Inflammatory macrophage treated with lipopolysaccharide for 4 hours (primary cell): Measurements from ENCODE around the gene NR2C1.
"Not testable (repeated sequence)": the region's sequence is repeated elsewhere in the genome, so short reads cannot be mapped to it uniquely, and the experiment has no call there.

Experiments used
- DNase-seq: peaks from one replicate; pipeline ENCODE4 v3.0.0-alpha.2; 2020

NR2C1 gene

DNA sequence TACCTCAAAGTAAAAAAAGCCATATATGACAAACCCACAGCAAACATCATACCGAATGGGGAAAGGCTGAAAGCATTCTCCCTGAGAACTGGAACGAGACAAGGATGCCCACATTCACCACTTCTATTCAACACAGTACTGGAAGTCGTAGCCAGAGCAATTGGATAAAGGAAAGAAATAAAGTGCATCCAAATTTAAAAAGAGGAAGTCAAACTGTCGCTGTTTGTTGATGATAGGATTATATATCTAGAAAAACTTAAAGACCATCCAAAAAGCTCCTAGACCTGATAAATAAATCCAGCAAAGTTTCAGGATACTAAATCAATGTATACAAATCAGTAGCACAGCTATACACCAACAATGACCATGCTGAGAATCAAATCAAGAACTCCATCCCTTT lies 75.1 kb downstream of the NR2C1 start:
- DNase-seq: no peak

DNA sequence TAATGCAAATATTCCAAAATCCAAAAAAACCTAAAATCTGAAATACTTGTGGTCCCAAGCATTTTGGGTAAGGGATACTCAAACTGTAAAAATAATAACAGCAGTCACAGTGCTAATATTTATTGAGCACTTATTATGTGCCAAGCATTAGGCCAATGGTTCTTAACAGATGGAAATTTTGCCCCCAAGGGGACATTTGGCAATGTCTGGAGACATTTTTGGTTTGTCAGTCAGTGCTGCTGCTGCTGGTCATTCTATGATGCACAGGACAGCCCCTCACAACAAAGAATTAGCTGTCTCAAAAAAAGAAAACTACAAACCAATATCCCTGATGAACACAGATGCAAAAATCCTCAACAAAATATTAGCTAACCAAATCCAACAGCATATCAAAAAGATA lies 75.7 kb downstream of the NR2C1 start:
- DNase-seq: no peak

GRCh38 chr12:94997061-94997460 lies 76.4 kb downstream of the NR2C1 start:
- no peak for DNase-seq

DNA sequence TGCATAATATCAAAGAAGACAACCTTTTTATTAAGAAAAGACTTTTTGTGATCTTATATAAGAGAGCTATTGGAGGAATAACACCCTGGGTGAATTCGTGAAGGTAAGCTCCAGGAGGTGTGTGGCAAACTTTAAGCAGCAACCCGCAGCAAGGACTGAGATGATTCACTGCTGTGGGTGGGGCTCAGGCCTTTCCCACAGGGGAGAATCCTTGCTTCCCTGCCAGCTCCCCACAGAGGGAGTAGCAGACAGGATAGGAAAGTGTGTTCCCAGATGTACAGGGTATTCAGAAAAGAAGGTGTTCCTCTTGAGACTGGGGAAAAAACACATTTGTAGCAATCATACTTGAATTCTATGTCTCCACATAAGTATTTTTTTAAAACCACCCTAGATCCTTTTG lies 79.1 kb downstream of the NR2C1 start:
- DNase-seq: no peak

- DNase-seq: not testable (repeated sequence)
Observed at GRCh38 chr12:94993855-94994254, 79.6 kb downstream of the NR2C1 start.

GRCh38 chr12:94990222-94990621 lies 83.2 kb downstream of the NR2C1 start:
- no peak for DNase-seq

DNA sequence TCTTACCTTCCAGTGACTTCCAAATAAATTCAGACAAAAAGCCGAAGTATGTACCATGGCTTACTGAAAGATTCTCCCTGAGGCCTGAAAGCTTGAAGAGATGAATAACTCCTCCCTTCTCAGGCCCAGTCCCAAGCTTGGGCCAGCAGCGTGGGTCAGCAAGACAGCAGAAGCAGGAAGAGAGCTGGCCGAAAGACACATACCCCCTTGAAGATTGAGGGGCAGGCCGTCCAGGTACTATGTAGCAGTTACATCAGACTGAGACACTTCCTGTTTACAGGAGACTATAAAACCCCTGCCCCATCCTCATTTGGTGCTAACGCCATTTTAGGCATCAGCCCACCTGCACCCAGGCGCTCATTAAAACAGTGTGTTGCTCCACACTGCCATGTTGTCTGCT lies 84.9 kb downstream of the NR2C1 start:
- no peak for DNase-seq

DNA sequence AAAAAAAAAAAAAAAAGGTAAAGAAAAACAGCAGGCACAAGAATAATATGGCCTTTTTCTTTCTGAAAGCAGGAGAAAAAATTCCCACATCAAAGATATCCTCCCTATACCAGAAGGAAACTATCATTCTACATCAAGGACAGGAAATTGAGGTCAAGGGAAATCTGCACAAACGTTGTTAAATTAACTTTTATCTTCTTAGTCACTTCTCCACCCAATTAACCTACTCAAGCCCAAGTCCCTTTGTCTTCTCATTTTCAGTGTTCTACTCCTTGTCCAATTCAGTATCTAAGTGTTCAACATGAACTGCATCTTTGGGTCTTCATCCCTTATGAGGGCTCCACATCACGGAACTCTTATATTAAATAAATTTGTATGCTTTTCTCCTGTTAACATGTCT lies 85.6 kb downstream of the NR2C1 start:
- DNase-seq: no peak

- DNase-seq: no peak
Observed at GRCh38 chr12:94987076-94987669, 86.2 kb downstream of the NR2C1 start.

DNA sequence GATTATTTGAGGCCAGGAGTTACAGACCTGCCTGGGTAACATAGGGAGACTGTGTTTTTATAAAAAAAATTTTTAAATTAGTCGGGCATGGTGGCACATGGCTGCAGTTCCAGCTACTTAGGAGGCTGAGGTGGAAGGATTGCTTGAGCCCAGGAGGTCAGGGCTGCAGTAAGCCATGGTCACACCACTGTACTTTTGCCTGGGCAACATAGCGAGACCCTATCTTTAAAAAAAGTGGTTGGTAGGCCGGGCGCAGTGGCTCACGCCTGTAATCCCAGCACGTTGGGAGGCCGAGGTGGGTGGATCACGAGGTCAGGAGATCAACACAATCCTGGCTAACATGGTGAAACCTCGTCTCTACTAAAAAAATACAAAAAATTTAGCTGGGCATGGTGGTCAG lies 88.3 kb downstream of the NR2C1 start:
- not testable (repeated sequence) for DNase-seq

- no peak for DNase-seq
Observed at GRCh38 chr12:94983321-94983720, 90.1 kb downstream of the NR2C1 start.

DNA sequence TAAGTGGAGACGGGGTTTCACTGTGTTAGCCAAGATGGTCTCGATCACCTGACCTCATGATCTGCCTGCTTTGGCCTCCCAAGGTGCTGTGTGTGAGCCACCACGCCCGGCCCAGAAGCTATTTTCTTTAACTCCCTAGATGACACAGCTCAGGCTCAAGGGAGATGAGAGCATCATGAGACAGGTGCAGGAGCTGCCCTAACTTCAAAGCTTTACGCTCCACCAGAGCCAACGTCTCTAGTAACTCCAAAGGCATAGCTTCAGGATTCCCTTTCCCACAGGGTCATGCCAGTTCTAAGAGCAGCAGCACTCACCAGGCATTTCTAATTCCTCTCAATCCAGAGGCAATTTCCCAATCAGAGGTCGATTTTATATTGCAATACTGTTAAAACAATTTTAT lies 91.0 kb downstream of the NR2C1 start:
- DNase-seq: no peak

GRCh38 chr12:94980577-94980976 lies 92.8 kb downstream of the NR2C1 start:
- DNase-seq: no peak

DNA sequence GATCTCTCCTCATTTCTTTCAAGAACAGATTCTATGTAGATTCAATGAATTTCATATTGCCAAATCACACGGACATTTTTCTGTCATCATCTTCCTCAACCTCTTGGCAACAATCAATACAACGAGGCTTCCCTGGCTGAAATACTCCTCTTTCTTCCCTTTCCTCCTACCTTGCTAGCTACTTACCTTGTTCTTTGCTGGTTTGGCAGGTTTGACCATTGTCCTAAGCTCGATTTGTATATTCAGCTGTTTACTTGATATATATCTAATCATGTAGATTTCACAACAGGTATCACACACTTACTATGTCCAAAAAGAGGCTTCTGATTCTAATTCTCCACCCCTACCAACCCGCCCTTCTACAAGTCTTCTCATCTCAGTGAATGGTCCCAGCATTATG lies 93.5 kb downstream of the NR2C1 start:
- DNase-seq: no peak

DNA sequence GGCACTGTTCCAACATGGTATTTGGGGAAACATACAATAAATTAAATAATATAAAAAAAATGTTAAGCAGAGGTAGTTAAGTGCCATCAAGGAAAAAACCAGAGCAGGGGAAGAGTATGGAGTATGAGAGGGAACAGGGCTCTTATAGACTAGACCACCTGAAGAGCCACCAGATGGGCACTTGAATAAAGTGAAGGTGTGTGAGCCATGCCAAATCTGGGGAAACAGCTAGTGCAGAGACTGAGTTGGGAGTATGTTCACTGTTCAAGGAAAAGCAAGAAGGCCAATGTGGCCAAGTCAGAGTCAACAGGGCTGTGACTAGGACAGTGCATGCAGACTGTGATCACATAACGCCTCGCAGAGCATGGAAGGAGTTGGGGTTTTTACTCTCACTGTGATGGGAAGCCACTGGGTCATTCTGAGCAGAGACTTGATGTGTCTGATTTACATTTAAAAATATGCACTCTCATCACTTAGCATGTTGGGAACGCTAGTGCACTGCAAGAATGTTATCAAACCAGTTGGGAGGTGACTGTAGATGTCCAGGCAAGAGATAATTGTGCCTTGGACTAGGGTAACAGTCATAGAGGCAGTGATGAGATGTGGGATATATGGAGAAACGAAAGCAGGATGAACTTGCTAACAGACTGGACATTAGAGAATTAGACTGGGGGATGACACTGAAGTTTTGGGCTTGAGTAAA lies 95.5 kb downstream of the NR2C1 start:
- no peak for DNase-seq

GRCh38 chr12:94973221-94973620 lies 100.2 kb downstream of the NR2C1 start:
- no peak for DNase-seq

- DNase-seq: no peak
Observed at GRCh38 chr12:94972795-94973194, 100.6 kb downstream of the NR2C1 start.

GRCh38 chr12:94971923-94972322 lies 101.5 kb downstream of the NR2C1 start:
- no peak for DNase-seq

DNA sequence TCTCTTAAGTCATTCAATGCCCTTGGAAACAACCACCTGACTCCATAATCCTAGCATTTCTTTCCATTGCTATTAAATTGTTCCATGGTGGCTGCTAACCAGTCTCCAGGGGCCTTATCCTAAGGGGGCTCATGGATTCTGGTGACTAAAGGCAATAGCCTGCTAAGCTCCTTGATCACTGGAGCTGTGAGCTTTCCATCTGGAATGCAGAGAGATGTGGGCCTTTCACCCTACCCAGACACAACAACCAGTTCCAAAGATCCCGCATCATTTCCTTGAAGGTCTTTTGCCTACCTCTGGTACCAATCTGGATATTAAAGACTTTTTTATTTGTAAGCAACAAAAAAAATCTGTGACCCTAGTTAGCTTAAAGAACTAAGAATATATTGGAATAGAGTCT lies 102.9 kb downstream of the NR2C1 start:
- no peak for DNase-seq
